Ectodermal cell (in vitro differentiated cells): Measurements from ENCODE around the gene SF3A1.

Source experiments
- H3K27ac ChIP-seq: 2 replicates; pipeline ENCODE4 v1.7.0; 2013; ENCODE audit warnings: mild to moderate bottlenecking, low read depth, low read length; ENCODE audit not compliant: insufficient read depth, poor library complexity, severe bottlenecking
- H3K27me3 ChIP-seq: 2 replicates; pipeline ENCODE4 v1.7.0; 2013; ENCODE audit warnings: mild to moderate bottlenecking, low read length; ENCODE audit not compliant: insufficient read depth, control insufficient read depth, poor library complexity, severe bottlenecking
- H3K36me3 ChIP-seq: one replicate; pipeline ENCODE4 v1.7.0; 2013; ENCODE audit warnings: low read length; ENCODE audit not compliant: control insufficient read depth, insufficient read depth
- H3K4me1 ChIP-seq: one replicate; pipeline ENCODE4 v1.7.0; 2013; ENCODE audit warnings: low read length; ENCODE audit not compliant: control insufficient read depth, insufficient read depth
- H3K4me3 ChIP-seq: 2 replicates; pipeline ENCODE4 v1.7.0; 2013; ENCODE audit warnings: low read depth, low read length, control low read depth; ENCODE audit not compliant: insufficient read depth
- H3K9me3 ChIP-seq: 2 replicates; pipeline ENCODE4 v1.7.0; 2013; ENCODE audit warnings: mild to moderate bottlenecking, low read length, moderate library complexity; ENCODE audit not compliant: control insufficient read depth
- WGBS, 2 experiments: methylation state at CpG; one replicate each; pipeline ENCODE4 v1.1.7; 2013; ENCODE audit warnings: missing lambda C conversion rate in 2 of 2; 5-methylcytosine and 5-hydroxymethylcytosine counted together

SF3A1 gene

GRCh38 chr22:30288419-30289140 is 68.1 kb downstream of the SF3A1 start:
- no peaks in the 10 kb centered on the region for H3K9me3 ChIP-seq
- H3K27me3 ChIP-seq: peaks cover 12% of the 10 kb centered on the region
- H3K4me1 ChIP-seq: peaks cover 11% of the 10 kb centered on the region
- no peaks in the 10 kb centered on the region for H3K36me3 ChIP-seq
- H3K27ac ChIP-seq: no peak overlapping the region
- 27 to 28% methylated on average over 27 of the region's 27 CpGs for whole genome bisulfite sequencing, 2 experiments
- peak overlapping the region; percentile 68 for H3K4me3 ChIP-seq

DNA sequence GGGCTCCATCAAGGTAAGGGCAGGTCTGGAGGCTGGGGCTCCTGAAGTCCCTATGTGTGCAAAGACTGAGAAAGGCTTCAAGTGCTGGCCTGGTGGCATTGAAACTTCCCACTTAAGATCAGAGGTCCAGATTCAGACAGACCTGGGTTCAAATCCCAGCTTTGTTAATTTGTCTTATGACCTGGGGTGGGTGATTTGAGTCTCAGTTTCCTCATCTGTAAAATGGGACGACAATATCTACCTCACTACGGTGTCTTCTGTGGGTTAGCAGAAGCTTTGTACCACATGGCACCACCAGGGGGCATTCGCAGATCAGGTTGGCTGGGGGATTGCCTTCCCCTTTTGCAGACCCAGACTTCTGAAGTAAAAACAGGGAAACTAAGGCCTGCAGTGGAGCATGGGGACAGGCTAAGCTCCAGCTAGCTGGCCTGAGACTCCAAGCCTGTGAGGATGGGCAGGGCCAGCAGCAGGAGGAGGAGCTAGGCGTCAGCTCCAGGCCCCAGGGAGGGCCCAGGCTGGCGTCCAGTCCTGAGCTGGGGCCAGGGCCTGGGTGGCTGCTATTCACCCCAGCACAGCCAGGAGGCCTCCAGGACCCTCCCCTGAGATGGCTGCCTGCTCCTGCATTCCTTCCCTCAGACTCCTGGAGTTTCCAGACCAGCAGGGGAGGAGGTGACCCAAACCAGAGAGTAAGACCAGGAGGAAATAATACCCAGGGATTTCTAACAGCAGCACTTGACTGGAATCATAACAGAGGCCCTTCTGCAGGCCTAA is 68.9 kb downstream of the SF3A1 start:
- Histone ChIP-seq H3K27me3 (peaks cover 12% of the 10 kb centered on the region), H3K4me3 (no peak overlapping the region), H3K9me3 (no peaks in the 10 kb centered on the region), H3K4me1 (peaks cover 11% of the 10 kb centered on the region), H3K36me3 (no peaks in the 10 kb centered on the region), H3K27ac (no peak overlapping the region)
- 27 to 29% methylated on average over 5 of the region's 5 CpGs for WGBS, 2 experiments

DNA sequence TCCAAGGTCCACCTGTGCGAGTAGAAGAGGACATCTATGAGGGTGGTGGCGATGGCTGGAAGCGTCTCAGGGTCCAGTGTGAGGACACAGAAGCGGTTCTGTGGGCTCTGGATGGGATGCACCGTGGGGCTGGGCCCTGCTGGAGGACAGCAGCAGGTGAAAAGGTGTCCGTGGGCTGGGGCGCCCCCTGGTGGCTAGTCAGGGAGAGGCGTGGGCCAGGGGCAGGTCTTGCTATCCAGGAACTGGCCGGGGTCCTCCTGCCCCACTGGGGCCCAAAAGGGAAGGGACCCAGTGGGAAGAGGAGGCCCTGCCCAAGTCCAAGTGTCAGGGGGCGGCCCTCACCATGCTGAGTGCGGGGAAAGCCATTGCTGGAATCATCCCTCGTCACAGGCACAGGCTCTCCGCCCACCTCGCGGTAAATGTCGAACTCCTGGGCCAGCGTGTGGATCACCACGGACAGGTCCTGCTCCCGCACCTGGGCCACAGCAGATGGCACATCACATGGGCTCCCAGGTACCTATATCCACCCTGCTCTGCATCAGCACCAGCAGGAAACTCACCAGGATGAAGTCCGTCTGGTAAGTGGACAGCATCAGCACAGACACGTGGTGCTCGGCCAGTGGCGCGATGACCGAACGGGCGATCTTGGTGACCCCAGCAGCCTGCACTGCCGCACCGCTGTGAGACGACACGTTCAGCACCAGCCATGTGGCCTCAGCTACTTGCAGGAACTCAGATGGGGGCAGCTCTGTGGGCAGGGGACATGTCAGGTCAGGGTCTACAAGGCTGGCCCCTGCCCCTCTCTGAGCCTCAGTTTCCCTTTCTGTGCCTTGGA is 69.7 kb downstream of the SF3A1 start:
- no peaks in the 10 kb centered on the region for H3K36me3 ChIP-seq
- no peaks in the 10 kb centered on the region for H3K9me3 ChIP-seq
- 69% methylated on average over 31 of the region's 31 CpGs for WGBS, 2 experiments
- H3K27ac ChIP-seq: no peak overlapping the region
- H3K27me3 ChIP-seq: peaks cover 12% of the 10 kb centered on the region
- no peak overlapping the region for H3K4me3 ChIP-seq
- peaks cover 11% of the 10 kb centered on the region for H3K4me1 ChIP-seq

DNA sequence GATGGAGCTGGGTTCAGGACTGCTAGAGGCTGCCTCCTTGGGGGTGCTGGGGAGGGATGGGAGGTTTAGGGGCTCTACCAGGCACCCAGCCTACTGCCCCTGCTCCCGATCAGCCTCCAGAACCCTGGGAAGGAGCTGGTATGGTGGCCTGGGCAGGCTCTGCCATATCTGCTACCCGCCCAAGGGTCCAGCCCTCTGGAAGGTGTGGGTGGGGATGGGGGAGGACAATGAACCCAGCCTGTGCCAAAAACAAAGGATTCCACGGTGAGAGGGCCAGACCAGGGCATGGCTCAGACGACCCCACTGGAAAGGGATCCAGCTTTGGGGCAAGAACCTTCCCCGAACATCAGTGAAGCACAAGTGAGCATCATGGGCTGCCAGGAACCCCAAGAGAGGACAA is 70.4 kb downstream of the SF3A1 start:
- Histone ChIP-seq H3K27me3 (peaks cover 12% of the 10 kb centered on the region), H3K4me3 (no peak overlapping the region), H3K36me3 (no peaks in the 10 kb centered on the region), H3K4me1 (peaks cover 11% of the 10 kb centered on the region), H3K9me3 (no peaks in the 10 kb centered on the region), H3K27ac (no peak overlapping the region)
- 91 to 92% methylated on average over 5 of the region's 5 CpGs for WGBS, 2 experiments

DNA sequence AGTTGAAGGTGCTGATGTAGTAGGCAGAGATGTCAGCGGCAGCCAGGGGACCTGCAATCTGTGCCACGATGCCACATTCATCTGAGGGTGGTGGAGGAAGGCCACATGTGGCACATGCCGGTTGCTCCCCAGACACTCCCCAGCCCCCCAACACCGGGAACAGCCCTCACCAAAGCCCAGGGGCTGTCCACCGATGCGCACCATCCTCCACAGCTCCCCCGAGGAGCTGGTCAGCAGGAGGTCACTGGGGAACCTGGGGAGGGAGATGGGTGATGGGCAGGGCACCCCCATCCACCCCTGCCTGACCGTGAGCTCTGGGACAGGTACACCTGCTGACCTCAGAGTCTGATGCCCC is 70.9 kb downstream of the SF3A1 start:
- Histone ChIP-seq H3K27me3 (peaks cover 12% of the 10 kb centered on the region), H3K4me1 (peaks cover 11% of the 10 kb centered on the region), H3K4me3 (no peak overlapping the region), H3K9me3 (no peaks in the 10 kb centered on the region), H3K27ac (no peak overlapping the region), H3K36me3 (no peaks in the 10 kb centered on the region)
- WGBS, 2 experiments: 93% methylated on average over 8 of the region's 8 CpGs

DNA sequence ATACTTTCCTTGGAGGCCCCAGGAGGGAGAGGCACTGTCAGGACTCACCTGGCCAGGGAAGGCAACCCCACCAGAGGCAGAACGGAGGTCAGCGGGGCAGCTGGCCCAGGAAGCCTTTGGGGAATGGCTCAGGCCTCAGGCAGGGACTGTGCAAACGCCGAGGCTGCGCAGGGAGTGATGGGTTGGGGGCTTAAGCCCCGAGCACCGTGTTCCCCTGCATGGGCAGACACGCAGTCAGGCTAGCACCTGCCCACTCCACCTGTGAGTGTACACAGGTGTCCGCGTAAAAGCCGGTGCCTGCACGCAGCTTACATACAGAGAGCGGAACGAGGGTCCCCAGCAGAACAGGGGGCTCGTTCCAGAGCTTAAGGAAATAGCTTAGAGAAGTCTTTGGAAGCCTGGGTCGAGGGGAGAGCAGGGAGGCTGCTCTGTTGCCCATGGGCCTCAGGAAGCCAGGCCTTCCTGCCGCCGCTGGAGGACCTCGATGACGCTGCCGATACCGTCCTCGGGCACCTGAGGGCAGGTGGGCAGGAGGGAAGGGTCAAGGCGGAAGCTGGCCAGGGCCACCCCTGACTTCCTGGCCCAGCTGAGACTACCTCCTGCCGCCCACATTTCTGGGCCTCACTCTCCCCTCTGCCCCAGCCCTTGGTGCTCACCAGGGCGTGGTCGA is 71.4 kb downstream of the SF3A1 start:
- H3K4me3 ChIP-seq: no peak overlapping the region
- H3K27ac ChIP-seq: no peak overlapping the region
- H3K36me3 ChIP-seq: no peaks in the 10 kb centered on the region
- peaks cover 8% of the 10 kb centered on the region for H3K4me1 ChIP-seq
- H3K27me3 ChIP-seq: peaks cover 12% of the 10 kb centered on the region
- 94 to 95% methylated on average over 27 of the region's 27 CpGs for WGBS, 2 experiments
- H3K9me3 ChIP-seq: no peaks in the 10 kb centered on the region

- H3K4me1 ChIP-seq: peaks cover 3% of the 10 kb centered on the region
- 95% methylated on average over 4 of the region's 4 CpGs for WGBS, 2 experiments
- no peak overlapping the region for H3K4me3 ChIP-seq
- H3K27me3 ChIP-seq: peaks cover 9% of the 10 kb centered on the region
- no peaks in the 10 kb centered on the region for H3K36me3 ChIP-seq
- no peaks in the 10 kb centered on the region for H3K9me3 ChIP-seq
- H3K27ac ChIP-seq: no peak overlapping the region
Measured at GRCh38 chr22:30284666-30285065, 72.0 kb downstream of the SF3A1 start.

DNA sequence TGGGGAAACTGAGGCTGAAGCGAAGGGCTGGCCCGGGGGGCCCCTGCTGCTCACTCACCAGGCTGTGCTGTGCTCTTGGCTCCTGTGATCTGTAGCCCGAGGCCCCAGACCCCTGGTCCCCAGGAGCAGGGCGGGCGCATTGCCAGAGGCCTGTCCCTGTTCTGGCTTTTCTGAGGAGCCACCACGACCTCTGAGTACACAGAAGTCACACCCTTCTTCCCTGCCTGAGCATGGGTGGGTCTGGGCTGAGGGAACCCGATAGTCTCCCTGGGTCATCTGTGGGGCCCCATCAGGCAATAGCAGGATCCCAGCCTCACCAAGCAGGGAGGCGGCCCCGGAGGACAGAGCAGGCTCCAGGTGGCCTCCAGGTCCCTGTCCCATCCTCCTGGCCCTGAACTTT is 72.5 kb downstream of the SF3A1 start:
- no peak overlapping the region for H3K4me3 ChIP-seq
- no peaks in the 10 kb centered on the region for H3K9me3 ChIP-seq
- no peaks in the 10 kb centered on the region for H3K36me3 ChIP-seq
- H3K4me1 ChIP-seq: peaks cover 3% of the 10 kb centered on the region
- WGBS, 2 experiments: 92 to 93% methylated on average over 9 of the region's 9 CpGs
- H3K27ac ChIP-seq: no peak overlapping the region
- H3K27me3 ChIP-seq: peaks cover 9% of the 10 kb centered on the region

DNA sequence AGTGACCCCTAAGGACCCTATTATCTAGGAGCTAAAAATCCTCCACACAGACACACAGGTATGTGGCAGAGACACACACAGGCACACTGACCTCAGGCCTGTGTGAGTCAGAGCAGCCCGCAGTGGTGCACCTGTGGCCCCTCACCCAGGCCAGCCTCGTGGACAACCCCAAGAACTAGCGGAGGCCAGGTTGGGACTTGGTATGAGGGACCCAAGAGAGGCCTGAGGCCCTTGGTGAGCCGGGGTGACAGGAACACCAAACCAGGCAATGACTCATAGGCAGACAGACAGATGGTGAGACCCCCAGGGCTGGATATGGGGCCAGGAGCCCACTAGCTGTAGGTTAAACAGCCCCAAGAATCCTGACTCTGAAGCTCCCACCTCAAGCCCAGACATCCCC is 73.4 kb downstream of the SF3A1 start:
- Histone ChIP-seq H3K4me1 (no peaks in the 10 kb centered on the region), H3K36me3 (no peaks in the 10 kb centered on the region), H3K27me3 (peaks cover 3% of the 10 kb centered on the region), H3K4me3 (no peak overlapping the region), H3K27ac (no peak overlapping the region), H3K9me3 (no peaks in the 10 kb centered on the region)
- WGBS, 2 experiments: 93 to 95% methylated on average over 4 of the region's 4 CpGs
